ENCODE results near the gene POLH. TPM values are rescaled to one million over a fixed set of nuclear protein-coding genes. Genes with fewer than 3 reads are reported as not detected.

Gene POLH
- total and polyA plus RNA-seq, 9 of the 15 experiments (the other 6 are each of a cell fraction or from before 2014, with no cell fraction given), result 5.8 to 31.6 (median 20.6) TPM

DNA sequence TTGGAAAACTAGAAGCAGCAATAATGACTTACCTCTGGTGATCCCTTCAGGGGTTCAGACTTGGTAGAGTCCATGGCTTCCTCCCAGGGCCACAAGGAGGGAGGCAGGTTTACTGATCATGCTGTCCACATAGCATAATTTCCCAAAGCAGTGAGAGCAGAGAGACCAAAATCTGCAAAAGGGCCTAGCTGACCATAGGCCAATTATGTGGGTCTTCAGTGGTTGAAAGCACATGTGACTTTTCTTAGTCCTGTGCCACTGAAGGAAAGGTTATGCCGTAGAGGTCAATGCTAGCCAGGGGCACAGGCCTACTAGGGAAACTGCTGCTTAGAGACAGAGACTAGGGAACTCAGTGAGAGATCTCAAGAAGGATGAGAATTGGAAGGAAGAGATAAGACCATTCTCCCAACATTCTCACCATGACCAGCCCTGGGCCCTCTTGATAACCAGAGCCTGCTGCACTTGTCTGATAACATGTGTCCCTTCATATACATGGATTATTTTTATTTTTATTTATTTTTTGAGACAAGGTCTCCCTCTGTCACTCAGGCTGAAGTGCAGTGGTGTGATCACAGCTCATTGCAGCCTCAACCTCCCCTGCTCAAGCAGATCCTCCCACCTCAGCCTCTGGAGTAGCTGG lies 55.1 kb downstream of the POLH start (continued):
- TF ChIP-seq, protein P1, sequence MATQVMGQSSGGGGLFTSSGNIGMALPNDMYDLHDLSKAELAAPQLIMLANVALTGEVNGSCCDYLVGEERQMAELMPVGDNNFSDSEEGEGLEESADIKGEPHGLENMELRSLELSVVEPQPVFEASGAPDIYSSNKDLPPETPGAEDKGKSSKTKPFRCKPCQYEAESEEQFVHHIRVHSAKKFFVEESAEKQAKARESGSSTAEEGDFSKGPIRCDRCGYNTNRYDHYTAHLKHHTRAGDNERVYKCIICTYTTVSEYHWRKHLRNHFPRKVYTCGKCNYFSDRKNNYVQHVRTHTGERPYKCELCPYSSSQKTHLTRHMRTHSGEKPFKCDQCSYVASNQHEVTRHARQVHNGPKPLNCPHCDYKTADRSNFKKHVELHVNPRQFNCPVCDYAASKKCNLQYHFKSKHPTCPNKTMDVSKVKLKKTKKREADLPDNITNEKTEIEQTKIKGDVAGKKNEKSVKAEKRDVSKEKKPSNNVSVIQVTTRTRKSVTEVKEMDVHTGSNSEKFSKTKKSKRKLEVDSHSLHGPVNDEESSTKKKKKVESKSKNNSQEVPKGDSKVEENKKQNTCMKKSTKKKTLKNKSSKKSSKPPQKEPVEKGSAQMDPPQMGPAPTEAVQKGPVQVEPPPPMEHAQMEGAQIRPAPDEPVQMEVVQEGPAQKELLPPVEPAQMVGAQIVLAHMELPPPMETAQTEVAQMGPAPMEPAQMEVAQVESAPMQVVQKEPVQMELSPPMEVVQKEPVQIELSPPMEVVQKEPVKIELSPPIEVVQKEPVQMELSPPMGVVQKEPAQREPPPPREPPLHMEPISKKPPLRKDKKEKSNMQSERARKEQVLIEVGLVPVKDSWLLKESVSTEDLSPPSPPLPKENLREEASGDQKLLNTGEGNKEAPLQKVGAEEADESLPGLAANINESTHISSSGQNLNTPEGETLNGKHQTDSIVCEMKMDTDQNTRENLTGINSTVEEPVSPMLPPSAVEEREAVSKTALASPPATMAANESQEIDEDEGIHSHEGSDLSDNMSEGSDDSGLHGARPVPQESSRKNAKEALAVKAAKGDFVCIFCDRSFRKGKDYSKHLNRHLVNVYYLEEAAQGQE (IDR thresholded peaks at IDR 0.05; ENCODE audit: borderline replicate concordance), result peak; percentile 54; the same call in 1 of the 2 replicates
- TF ChIP-seq, protein P1 (CRISPR knock-in tag; IDR thresholded peaks at IDR 0.05; ENCODE audit: low read depth), result no peak; the same call in 1 of the 2 replicates
- TF ChIP-seq ZNF253 (CRISPR knock-in tag; conservative IDR thresholded peaks at IDR 0.05) (no peak), ZNF239 (CRISPR knock-in tag; IDR thresholded peaks at IDR 0.05) (peak; percentile 56; the same call in 1 of the 2 replicates), HLTF (IDR thresholded peaks at IDR 0.05) (peak; percentile 34; the same call in 1 of the 2 replicates), YY1 (IDR thresholded peaks at IDR 0.05; ENCODE audit: borderline replicate concordance in 1 of 3, control insufficient read depth in 1 of 3, extremely low read depth in 1 of 3, insufficient read depth in 3 of 3, insufficient read length in 1 of 3, insufficient replicate concordance in 2 of 3, low read depth in 1 of 3, low read length in 2 of 3) (peak in 1 of 3 experiments; percentile 53), ZNF830 (CRISPR knock-in tag; IDR thresholded peaks at IDR 0.05) (0 out of 2 replicates have a peak, but pooled peaks have one; percentile 39), ZNF140 (CRISPR knock-in tag; IDR thresholded peaks at IDR 0.05) (no peak), CAMTA2 (CRISPR knock-in tag; conservative IDR thresholded peaks at IDR 0.05) (no peak), ZNF717 (CRISPR knock-in tag; IDR thresholded peaks at IDR 0.05) (no peak), U2AF2 (optimal IDR thresholded peaks at IDR 0.05; ENCODE audit: low read depth, low read length) (no peak), ZKSCAN3 (CRISPR knock-in tag; IDR thresholded peaks at IDR 0.05) (no peak), PTBP1 (IDR thresholded peaks at IDR 0.05; ENCODE audit: low read depth, low read length) (no peak)
- TF ChIP-seq, protein P2, sequence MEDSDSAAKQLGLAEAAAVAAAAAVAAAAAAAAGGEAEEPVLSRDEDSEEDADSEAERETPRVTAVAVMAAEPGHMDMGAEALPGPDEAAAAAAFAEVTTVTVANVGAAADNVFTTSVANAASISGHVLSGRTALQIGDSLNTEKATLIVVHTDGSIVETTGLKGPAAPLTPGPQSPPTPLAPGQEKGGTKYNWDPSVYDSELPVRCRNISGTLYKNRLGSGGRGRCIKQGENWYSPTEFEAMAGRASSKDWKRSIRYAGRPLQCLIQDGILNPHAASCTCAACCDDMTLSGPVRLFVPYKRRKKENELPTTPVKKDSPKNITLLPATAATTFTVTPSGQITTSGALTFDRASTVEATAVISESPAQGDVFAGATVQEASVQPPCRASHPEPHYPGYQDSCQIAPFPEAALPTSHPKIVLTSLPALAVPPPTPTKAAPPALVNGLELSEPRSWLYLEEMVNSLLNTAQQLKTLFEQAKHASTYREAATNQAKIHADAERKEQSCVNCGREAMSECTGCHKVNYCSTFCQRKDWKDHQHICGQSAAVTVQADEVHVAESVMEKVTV (CRISPR knock-in tag; IDR thresholded peaks at IDR 0.05), result no peak
